ENCODE measurements around the gene CORO7.
A peak's percentile ranks its signal among the peaks of the same experiment; 100 is the strongest.

The CORO7 gene

GRCh38 chr16:4381935-4382794 is 34.2 kb downstream of the CORO7 start:
- DNase-seq, result no peak

- no peak for DNase-seq
Measured at GRCh38 chr16:4381072-4381934, 35.1 kb downstream of the CORO7 start.

GRCh38 chr16:4380119-4381063 is 36.0 kb downstream of the CORO7 start:
- DNase-seq, result no peak

GRCh38 chr16:4378999-4379690 is 37.3 kb downstream of the CORO7 start:
- no peak for DNase-seq

GRCh38 chr16:4378161-4378666 is 38.2 kb downstream of the CORO7 start:
- no peak for DNase-seq

- no peak for DNase-seq
Measured at GRCh38 chr16:4377573-4378154, 38.7 kb downstream of the CORO7 start.

- DNase-seq, result no peak
Measured at GRCh38 chr16:4376893-4377572, 39.4 kb downstream of the CORO7 start.

- DNase-seq, result no peak
Measured at GRCh38 chr16:4376126-4376892, 40.1 kb downstream of the CORO7 start.

- no peak for DNase-seq
Measured at GRCh38 chr16:4375717-4376116, 40.7 kb downstream of the CORO7 start.

- DNase-seq, result no peak
Measured at GRCh38 chr16:4373909-4374742, 42.3 kb downstream of the CORO7 start.

- DNase-seq, result no peak
Measured at GRCh38 chr16:4373356-4373908, 43.0 kb downstream of the CORO7 start.

- DNase-seq, result peak; percentile 45
Measured at GRCh38 chr16:4372578-4373355, 43.6 kb downstream of the CORO7 start.

- no peak for DNase-seq
Measured at GRCh38 chr16:4372001-4372577, 44.3 kb downstream of the CORO7 start.

- DNase-seq, result no peak
Measured at GRCh38 chr16:4371357-4372000, 44.9 kb downstream of the CORO7 start, which contains the start of gene VASN. Gene VASN, plus strand, starts transcription at chr16:4371848. Its CDS starts 9,030 bp downstream, at chr16:4380878.

GRCh38 chr16:4370570-4371356 is 45.6 kb downstream of the CORO7 start:
- DNase-seq, result no peak

GRCh38 chr16:4370151-4370550 is 46.2 kb downstream of the CORO7 start:
- DNase-seq, result no peak

Measured in NCI-H1105 (cell line).